DOHH2 (cell line): Measurements from ENCODE around the gene ESF1.

ENCODE experiments used
- CTCF ChIP-seq: fragments of 200-600 bp; sonication (generic); IDR thresholded peaks from one replicate; pipeline ENCODE4 v1.5.1; 2014; ENCODE audit warnings: antibody characterized with exemption, mild to moderate bottlenecking, low read depth, low read length; ENCODE audit not compliant: poor library complexity, severe bottlenecking
- EZH2phosphoT487 ChIP-seq: fragments of 200-600 bp; sonication (generic); IDR thresholded peaks from 2 replicates; pipeline ENCODE4 v1.6.1; 2017; ENCODE audit warnings: borderline replicate concordance, mild to moderate bottlenecking, antibody characterized with exemption, low read length, moderate library complexity, mixed read lengths

GRCh38 chr20:13819885-13820645, 35.3 kb upstream of the ESF1 start:
- TF ChIP-seq CTCF (peak; percentile 65), EZH2phosphoT487 (no peak)
